HG03460 (cell line): ENCODE measurements around the gene MAP3K21.

Experiments
- ATAC-seq: cut with Tn5 transposase; IDR thresholded peaks from one replicate; pipeline ENCODE4 v1.9.1; 2021; ENCODE audit not compliant: unreplicated experiment

MAP3K21 gene

DNA sequence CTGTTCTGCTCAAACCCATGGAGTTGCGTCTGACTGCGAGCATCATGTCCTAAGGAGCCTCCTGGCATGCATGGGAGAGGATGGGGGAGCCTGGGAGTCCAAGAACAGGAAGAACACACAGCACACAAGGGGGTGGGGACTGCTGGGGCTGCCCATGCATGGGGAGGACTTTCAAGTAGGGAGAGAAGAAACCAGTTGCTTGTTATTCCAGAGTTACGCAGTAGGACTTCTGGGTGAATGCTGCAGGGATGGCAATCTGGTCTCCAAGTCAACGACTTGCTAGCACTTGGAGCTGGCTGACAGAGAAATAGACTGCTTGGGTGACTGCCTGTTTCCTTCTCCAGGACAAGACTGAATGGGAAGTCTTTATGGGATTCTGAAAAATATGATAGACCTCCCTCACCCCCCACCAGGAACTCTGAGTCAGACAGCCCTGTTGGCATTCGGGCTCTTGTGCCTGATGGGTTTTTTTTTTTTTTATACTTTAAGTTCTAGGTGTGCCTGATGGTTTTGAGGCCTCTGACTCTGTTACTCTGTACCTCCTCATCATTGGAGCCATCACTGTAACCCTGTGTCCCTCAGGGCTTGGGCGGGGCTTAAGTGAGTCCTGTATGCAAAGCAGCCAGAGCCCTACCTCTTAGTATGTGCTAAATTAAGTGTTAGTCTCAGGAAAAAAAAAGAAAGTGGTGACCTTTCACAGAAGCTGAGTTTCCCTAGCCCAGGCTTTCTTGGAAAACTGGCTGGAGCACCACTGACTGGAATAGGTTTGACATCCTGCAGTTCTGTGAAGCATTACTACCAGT, 30.3 kb downstream of the MAP3K21 start:
- no peak for ATAC-seq

DNA sequence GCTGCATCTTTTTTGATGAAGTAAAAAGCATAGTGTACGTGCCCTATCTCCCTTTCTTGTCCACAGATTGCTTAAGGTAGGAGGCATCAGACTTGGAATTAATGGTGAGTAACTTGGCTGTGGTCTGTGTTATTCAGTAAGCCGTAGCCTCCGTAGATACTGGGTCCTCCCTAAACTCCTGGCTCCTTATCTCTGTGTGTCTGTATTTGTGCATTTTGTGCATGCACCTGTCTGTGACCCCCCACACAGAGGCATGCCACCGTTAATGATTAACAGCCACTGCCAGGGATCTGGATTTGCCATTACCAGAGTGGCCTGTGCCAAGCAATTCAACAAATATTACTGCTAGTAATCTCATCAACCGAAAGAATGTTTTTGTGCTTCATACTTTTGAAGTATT, 31.9 kb downstream of the MAP3K21 start:
- ATAC-seq, result no peak

DNA sequence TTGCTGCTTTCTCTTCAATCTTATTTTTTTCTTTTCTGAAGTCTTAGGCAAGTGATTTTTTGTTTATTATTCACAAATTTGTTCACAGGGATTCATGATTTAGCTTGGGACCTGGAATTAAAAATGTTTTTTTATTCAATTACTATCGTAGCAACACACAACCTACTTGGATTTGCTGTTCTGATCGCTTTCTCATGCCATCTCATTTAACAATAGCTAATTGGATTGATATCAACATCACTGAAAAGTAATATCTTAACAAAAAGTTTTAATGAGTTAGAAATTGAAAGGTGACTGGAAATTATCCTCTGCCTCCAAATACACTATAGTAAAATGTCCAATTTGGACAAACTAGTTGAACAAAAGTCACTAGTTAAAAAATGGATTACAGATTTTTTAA, 32.4 kb downstream of the MAP3K21 start:
- ATAC-seq, result no peak

DNA sequence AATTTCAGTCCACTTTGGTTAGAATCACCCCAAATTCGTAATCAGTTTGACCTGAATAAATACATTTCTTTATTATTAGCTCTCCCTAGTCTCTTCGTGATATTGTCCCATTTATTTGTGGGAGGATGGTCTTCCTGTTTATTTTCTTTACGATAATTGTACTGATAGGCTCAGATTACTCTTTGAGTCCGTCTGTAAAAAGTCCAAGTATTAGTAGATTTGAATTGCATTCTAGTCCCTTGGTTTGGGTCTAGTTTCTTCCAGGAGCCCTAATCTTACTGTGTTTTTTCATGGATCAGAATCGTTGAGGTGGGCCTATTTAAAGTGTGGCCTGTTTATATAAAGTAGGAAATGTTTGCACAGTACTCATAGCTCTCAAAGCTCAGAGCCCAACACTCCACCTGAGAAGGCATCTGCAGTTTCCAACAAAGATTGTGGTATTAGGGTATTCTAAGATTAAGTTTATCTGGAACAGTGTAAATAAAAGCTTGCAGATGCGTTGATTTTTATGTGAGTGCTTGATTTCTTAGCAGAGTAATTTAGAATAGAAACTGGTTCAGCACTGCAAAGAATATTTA, 33.1 kb downstream of the MAP3K21 start:
- no peak for ATAC-seq

DNA sequence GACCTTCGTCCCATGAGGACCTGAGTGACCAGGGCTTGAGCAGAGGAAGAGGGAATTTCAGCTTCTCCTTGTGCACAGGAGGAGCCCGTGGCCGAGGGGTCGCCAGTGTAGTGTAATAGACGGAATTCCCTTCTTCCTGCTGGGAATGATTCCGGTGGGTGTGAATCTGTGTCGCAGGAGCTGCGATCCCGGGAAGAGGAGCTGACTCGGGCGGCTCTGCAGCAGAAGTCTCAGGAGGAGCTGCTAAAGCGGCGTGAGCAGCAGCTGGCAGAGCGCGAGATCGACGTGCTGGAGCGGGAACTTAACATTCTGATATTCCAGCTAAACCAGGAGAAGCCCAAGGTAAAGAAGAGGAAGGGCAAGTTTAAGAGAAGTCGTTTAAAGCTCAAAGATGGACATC, 34.4 kb downstream of the MAP3K21 start:
- no peak for ATAC-seq

DNA sequence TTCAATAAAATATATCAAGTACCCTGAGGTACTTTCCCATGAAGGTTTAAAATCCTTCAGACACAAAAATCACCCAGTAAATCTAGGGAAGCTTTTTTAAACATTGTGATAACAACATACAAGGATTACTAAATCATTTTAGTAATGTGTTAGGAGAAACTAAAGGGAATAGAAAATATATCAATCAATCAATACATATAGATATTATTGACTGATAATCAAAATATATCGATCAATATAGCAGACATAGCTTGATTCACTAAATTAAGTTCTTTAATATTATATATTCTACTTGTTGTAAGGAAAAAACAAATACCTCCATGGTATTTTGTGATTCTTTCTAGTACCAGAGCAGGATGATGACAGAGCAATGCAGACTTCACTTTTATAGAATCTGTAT, 35.2 kb downstream of the MAP3K21 start:
- ATAC-seq, result no peak

DNA sequence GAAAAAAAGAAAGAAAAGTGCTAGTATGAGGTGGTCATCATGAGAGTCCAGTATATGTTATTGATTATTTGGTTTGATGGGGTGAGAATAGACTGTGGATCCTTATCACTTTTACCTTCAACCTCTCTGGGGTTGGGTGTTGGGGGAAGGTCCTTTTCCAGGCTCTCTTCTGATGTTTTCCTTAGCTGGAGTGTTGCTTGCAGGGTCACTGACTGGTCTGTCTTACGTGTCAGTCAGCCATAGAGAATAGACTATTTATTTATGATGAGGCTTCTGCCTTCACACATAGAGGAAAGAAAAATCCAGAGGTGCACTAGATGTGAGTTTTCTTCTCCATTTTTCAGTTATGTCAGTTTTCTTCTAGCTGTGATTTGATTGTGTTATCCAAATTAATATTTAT, 36.5 kb downstream of the MAP3K21 start:
- ATAC-seq, result no peak

DNA sequence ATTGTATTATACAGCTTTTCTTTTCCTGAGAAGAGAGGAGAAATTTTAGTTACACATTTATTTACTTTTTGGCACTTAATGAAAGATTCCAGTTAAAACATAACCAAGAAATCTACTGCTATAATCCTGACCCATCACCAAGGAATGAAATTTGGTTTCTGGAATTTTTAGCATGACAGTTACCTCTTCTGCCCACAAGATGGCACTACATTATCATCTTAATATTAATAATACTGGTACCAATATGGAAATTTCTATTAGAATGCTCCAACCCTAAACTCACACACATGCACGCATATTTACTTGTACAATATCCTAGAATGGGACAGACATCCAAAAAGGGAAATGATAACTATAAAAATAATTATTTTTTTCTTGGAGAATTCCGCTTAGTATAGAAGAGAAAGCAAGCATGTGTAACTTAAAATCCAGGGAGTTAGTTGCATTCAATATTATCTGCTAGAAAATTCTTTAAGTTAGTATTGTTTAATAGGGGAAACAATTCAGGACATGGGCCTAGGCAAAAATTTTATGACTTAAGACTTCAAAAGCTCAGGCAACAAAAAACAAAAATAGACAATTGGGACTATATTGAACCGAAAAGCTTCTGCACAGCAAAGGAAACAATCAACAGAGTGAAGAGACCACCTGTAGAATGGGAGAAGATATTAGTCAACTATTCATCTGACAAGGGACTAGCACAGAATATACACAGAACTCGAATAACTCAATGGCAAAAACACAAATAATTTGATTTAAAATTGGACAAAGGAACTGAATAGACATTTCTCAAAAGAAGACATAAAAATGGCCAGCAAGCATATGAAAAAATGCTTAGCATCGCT, 37.4 kb downstream of the MAP3K21 start:
- no peak for ATAC-seq

DNA sequence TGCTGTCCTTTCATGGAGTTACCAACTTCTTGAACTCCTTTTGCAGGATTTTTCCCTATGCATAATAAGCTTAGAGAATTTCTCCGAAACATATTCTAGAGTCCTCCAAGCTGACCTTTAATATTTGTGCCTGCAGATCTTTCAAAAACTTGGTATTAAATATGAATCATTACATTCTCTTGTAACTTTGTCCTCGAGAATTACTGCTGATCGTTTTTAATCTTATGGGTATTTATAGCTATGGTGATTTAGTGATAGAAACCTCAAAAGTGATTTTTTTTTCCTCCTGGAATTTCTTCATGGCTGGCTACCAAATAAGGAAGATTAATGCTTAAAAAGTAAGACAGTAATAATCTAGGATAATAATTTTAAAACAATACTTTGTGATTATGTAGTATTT, 39.1 kb downstream of the MAP3K21 start:
- no peak for ATAC-seq

DNA sequence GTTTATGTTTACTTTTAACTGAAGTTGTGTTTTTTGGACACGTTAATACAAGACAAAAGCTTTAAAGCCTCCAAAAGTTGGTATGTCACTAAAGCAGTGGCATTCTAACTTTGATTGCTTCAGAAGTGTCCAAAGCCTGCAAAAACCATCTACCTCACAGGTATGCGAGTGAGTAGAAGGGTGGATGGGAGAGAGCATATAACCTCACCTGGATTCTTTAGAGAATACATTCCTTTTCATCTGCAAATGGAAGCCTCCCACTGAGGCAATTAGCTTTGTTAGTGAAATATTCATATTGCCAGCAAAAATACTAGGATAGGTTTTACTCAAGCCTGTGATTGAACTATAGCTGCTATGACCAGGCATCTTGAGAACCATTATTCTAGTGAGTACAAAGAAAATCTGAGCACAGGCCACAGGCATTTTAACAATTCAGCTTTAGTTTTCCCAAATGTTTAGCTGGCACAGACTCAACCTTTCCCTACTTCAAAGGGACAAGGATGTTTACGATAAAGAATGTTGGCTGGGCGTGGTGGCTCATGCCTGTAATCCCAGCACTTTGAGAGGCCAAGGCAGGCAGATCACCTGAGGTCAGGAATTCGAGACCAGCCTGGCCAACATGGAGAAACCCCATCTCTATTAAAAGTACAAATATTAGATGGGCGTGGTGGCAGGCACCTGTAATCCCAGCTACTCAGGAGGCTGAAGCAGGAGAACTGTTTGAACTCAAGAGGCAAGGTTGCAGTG, 39.7 kb downstream of the MAP3K21 start:
- ATAC-seq, result no peak

DNA sequence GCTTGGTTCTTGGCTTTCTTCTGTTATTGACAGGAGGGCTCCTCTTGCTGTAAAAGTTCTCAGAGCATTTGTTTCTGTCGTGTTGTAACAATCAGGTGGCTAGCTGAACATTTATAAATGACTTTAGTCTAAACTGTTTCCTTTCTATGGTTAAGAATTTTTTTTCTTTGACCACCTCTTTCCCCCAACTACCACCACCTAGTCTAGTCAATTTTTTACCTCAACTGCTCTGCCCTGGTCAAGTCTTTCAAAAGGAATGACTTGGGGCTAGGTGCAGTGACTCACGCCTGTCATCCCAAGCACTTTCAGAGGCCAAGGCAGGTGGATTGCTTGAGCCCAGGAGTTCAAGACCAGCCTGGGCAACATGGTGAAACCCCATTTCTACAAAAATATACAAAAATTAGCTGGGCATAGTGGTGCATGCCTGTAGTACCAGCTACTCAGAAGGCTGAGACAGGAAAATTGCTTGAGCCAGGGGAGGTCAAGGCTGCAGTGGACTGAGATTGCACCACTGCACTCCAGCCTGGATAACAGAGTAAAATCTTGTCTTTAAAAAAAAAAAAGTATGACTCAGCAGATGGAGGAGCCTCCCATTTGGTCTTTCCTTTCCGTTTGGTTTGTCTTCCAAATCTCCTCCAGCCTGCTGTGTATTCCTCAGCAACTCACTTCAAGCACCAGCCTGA, 40.7 kb downstream of the MAP3K21 start:
- no peak for ATAC-seq

DNA sequence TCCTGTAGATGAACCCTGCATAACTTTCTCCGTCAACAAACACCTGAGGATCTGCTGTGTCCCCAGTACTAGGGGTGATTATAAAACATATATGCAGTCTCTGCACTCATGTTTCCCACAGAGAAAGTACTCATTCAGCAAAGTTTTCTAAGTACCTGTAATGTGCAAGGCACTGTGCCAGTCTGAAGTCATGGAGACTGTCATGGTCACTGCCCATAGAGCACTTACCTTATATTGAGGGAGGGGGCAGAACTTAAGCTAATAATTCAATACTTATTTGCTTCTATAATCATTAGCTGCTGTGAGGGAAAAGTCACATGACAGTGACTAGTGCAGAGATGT, 41.2 kb downstream of the MAP3K21 start:
- ATAC-seq, result no peak

DNA sequence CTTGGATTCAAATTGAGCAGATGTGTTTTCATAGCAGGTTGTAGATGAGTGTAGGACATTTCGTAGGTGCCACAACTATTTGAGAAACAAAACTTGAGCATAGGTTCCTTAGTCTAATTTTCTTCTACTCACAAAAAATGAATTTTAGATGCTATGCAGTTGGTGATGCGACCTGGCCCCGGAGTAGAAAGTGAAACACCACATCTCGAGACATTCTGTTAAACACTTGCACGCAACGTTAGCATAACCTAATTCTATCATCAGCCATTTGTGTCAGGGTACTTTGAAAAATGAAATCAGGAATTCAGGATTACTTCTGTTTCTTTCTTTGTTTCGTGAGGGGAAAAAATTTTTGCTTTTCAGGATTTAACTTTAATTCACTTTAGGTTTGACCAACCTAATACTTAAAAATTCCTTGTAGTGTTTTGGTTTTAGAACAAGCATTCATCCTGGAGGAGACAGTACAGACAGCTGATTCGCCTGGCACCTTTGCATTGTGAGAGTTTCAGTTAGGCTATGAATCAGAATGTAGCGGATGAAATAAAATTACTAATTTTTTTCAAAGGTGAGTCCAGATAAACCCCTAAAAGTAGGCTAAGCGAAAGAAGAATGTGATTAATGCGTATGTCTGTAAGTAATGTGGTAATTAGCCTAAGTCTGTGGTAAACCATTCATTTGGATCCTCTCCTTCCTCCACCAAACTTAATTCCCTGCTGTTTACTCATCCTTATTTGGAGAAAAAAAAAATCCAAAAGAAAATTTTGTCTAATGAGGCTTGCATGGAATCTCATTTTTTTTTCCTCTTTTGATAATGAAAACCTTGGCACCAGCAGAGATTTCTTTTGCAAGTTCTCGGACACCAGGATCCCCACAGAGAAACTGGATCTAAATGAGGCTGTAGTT, 44.9 kb downstream of the MAP3K21 start:
- no peak for ATAC-seq

DNA sequence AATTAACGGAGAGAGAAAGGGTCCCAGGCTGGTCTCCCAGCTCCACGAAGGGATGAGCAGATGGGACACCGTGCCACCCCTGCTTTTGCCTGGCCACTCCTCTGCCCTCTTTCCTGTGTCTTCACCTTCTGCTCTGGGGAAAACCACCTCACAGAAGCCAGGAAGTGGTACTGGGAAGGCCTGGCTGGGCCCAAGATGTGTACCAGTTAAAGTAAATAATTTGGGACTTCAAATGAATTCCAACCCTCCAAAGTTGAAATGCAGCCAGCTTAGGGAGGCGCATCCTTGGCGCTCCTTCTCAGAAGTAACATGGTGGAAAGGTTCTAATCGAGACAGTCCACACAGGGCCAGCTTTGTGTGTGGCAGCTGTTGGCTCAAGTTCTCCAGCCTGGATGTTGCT, 45.7 kb downstream of the MAP3K21 start:
- no peak for ATAC-seq

DNA sequence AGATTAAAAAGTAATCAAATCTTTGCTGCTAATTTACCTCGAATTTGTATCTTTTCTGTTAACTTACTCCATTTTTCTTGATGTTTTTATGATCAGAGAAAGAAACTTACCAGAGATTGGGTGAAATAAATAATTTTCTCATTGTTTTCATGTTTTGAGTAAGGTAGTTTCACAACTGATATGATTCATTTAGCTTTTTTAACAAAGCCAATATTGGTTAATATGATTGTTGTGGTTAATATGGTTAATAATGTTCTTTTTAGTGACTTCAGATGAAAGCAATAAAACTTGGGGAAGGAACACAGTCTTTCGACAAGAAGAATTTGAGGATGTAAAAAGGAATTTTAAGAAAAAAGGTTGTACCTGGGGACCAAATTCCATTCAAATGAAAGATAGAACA, 48.1 kb downstream of the MAP3K21 start:
- ATAC-seq, result no peak

DNA sequence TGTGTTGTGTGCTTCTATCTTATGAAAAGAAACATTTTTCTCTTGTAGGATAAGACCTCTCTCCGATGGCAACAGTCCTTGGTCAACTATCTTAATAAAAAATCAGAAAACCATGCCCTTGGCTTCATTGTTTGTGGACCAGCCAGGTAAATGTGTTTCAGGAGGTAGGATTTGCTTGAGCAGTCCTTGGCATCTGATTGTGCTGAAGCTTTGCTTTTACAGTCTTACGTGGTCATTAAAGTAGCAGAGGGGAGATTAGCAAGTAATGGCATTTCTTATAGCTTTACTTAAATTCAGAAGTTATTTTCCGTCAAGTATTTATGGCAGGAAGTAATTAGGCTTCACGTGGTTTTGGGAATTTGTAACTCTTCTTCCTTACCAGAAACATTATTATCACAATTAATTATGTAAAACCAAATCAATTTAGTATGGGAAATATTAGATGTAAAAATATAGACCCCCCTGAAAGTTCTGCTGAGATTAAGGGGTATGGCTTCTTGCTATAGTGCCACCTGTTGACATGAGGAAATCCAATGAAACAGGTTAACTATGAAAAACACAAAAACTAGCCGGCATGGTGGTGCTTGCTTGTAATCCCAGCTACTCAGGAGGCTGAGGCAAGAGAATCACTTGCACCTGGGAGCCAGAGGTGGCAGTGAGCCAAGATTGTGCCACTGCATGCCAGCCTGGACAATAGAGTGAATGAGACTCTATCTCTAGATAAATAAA, 49.0 kb downstream of the MAP3K21 start:
- no peak for ATAC-seq

DNA sequence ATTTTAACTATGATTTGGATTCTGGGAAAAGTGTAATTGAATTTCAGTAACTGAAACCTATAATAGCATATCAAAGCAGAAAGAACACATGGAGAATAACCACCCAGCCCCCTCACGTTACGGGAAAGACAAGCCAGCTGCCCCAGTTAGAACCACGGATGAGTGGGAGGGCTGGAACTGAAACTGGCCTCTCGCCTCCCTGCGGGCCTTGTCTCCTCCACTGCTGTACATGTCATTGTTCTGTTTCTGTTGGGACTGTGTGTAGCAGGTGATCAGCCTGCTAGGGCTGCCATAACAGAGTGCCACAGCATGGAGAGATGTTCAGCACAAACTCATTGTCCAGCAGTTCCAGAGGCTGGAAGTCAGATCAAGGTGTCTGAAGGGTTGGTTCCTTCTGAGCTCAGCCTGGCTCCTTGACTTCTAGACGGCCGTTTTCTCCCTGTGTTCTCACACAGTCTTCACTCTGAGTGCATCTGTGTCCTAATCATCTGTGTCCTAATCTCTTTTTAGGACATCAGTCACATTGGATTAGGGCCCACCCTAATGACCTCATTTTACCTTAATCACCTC, 52.4 kb downstream of the MAP3K21 start:
- ATAC-seq, result no peak

DNA sequence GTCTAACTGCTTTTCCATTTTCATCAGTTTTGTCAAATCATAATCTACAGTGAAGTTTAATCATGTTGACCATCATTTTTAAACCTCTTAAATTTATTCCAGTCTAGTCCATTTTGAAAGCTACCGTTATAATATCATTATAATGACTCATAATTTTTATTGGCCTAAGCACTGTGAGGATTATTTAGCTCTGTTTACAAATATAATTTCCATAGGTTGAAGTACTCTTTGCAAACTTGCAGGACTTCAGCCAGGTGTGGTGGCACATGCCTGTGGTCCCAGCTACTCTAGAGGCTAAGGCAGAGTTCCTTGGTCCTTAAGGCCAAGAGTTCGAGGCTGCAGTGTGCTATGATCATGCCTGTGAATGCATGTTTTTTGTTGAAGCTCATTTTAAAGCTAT, 54.3 kb downstream of the MAP3K21 start:
- ATAC-seq, result no peak

DNA sequence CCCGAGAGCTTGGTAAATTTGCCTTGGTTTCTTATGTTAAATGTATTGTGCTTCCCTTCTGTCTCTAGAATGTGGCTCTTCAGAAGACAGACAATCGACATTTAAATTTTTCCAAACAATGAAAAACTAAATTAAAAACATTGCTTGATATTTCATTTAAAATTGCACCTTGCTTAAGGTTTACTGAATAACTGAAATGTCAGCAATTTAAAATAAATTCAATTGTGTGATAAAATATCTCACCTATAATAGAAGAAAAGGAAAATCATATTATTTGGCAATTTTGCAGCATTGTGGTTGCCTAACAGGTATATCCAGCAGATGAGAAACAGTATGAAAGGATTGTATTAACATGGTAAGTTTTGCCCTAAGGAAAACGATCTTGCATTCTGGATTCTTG, 56.5 kb downstream of the MAP3K21 start:
- no peak for ATAC-seq
